G401 (cell line): ENCODE measurements around the gene BAZ2B. TPM values are rescaled to one million over a fixed set of nuclear protein-coding genes. Genes with fewer than 3 reads are reported as not detected.

Source experiments
- DNase-seq: peaks from one replicate; pipeline ENCODE4 v3.0.0-alpha.2; 2015; ENCODE audit warnings: low spot score
- in situ Hi-C: cut with HindIII; loops from 2 replicates; pipeline ENCODE4 v1.10.0; 2016; ENCODE audit warnings: low sequenced_read_pairs, mixed read lengths
- total RNA-seq: library from RNA; depleted of rRNA; stranded (reverse); fragments of >200 nt; shearing (Covaris generic); gene quantifications from 2 replicates; pipeline ENCODE4 v1.2.3, GENCODE V29; 2014

BAZ2B gene
- total RNA-seq, 1 experiment from 2014 or later: 28.8 TPM

DNA sequence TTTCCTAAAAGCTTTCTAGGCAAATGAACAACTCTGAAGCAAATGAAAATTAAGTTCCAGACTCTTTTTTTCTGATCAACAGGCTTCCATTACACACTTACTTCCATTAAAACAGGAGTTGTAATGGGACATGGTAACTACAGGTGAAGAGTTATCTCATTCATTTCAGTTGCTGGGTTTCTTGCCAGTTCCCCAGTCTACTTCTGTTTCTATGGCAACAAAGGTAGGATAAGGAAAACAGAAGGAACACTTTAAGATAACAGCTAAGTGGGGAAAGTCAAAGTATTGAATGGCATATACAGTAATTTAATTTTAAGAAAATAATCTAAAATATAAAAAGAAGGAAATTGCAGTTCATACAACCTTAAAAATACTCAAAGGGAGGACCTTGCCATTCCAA lies 25.1 kb downstream of the BAZ2B start:
- in situ Hi-C loops: no loop called here
- no peak for DNase-seq

DNA sequence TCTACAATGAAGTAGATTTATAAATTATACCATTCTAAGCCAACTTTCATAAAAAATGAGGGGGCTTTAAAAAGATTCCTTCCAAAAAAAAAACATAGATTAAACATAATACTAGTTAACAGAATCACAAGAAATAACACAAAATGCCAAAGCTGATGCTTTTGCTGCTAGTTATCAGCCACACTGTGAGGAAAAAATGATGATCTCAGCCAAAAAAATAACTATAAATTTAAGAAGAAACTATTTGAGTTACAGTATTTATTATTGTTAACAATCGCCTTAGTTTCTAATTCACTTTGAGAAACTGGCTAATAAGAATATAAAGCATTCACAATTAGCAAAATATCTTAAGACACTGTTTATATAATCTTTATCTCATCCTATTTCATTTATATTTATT lies 27.1 kb downstream of the BAZ2B start:
- DNase-seq: no peak
- in situ Hi-C loops: no loop called here

DNA sequence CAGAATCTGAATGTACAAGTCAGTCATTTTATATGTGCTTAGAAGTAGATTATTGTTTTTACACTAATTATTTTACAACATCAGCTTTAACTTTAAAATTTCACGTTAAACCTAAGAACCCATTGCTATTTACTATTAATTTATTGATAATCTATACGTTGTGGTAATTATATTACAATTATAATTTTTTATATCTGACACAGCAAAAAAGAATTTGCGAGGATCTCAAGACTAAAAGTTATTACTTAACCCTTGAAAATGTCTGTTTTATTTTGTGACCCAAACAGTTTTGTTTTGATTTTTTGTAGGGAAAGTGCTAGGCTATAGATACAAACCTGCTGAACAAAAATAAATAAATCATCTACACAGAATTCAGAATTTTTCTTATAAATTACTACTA lies 30.3 kb downstream of the BAZ2B start:
- in situ Hi-C loops: no loop called here

DNA sequence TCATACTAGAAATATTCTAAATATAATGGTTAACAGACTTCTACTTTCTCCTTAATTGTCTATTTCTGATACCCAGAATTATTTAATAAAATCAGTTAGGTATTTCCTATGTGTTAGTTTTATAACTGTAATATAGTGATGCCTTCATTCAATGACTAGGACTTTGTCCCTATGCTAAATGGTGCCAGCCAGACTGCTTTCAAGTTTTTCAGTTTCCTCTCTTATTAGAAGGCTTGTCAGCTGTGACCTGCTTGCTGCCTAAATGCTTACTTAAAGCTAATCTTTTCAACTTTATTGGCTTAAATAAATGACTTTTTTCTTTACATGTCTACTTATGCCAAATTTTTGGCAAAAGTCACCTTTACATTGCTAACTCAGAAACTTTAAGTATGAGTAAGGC lies 30.7 kb downstream of the BAZ2B start:
- DNase-seq: no peak
- in situ Hi-C loops: no loop called here

More for the DNA sequence above, 30.3 kb downstream of the BAZ2B start:
- no peak for DNase-seq

DNA sequence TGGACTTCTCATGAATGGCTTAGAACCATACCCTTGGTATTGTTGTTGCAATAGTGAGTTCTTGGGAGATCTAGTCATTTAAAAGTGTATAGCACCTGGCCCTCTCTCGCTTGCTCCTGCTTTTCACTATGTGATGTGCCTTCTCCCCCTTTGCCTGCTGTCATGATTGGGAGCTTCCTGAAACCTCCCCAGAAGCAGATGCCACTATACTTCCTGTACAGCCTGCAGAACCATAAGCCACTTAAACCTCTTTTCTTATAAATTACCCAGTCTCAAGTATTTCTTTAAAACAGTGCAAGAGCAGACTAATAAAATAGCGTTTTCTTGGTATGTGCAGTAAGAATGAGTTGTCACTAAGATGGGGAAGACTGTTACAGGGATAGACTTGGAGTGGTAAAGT lies 31.6 kb downstream of the BAZ2B start:
- no peak for DNase-seq
- in situ Hi-C loops: no loop called here

DNA sequence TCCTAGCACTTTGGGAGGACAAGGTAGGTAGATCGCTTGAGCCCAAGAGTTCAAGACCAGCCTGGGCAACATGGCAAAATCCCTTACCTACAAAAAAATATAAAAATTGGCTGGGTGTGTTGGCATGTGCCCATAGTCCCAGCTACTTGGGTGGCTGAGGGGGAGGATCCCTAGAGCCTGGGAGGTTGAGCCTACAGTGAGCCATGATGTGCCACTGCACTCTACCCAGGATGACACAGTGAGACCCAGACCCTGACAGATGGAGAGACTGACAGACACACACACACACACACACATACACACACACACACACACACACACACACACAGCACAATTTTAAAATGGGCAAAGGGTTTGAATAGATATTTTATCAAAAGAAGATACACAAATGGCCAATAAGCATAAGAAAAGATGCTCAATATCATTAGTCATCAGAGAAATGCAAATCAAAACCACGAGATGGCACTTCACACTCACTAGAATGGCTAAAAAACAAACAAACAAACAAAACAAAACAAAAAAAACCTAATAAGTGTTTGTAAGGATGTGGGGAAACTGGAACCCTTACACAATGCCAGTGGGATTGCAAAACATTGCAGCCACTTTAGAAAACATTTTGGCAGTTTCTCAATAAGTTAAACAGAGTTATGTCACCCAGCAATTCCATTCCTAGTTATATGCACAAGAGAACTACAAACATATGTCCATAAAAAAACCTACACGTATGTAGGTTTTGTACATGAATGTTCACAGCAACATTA lies 42.3 kb downstream of the BAZ2B start:
- in situ Hi-C loops: no loop called here

DNA sequence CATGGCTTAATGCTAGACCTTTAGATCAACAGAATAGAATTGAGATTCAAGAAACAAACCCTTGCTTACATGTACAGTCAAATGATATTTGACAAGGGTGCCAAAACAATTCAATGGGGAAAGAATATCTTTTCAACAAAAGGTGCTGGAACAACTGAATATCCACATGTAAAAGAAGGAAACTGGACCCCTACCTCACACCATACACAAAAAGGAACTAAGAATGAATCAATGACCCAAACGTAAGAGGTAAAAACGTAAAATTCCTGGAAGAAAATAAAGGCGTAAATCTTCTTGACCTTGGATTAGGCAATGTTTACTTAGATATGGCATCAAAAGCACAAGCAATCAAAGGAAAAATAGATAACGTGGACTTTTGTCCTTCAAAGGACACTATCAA lies 43.1 kb downstream of the BAZ2B start:
- DNase-seq: no peak
- in situ Hi-C loops: no loop called here

More for the DNA sequence above, 42.3 kb downstream of the BAZ2B start:
- DNase-seq: no peak

DNA sequence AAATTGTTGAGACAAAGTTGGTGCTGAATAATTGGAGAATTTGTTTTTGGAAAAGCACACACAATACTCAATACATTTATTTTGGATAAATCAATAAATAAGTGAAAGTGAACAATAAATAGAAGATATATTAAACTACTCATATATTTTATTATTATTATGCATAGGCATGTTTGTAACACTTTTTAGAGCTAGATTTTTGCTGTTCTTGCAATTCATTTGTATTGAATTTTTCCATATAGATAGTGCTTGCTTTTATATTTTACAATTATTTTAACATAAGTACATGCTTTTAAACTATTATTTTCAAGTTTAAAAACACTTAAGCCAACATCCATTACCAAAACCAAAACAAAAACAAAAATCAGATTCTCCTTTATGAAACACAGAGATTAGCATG lies 43.9 kb downstream of the BAZ2B start:
- in situ Hi-C loops: no loop called here
- no peak for DNase-seq

DNA sequence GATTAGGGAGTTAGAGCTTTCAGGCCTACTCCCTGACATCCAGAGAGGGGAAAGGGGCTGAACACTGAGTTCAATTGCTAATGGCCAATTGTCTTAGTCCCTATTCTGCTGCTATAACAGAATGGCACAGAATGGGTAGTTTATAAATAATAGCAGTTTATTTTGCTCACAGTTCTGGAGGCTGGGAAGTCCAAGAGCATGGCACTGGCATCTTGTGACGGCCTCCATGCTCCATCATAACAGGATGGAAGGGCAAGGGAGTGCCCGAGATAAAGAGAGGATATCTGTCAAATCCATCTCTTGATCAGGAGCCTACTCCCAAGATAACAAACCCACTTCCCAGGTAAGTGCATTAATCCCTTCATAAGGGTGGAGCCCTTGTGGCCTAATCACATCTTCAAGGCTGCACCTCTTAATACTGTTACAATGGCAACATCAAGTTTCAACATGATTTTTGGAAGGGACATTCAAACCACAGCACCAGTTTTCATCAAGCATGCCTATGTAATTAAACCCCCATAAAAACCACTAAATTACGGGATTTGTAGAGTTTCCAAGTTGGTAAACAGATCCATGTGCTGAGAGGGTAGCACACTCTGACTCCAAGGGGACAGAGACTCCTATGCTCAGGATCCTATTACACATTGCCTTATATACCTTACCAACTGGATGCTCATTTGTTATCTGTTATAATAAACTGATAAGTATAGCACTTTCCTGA lies 44.6 kb downstream of the BAZ2B start:
- no peak for DNase-seq
- in situ Hi-C loops: no loop called here

DNA sequence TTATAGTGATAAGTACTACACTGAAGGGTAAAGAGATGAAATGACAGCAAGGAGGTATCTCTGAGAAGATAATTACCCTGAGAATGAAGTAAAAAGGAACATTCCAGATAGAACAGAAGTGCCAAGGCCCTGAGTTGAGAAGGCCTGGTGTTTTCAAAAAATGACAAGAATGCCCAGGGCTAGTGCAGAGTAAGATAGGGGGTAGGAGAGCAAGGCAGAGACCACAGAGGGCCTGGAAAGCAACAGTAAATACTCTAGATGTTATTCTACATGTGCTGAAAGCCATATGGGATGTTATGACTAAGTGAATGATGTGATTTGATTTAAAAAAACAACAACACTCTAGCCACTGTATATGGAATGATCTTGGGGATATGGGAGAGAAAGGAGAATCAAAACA lies 52.3 kb downstream of the BAZ2B start:
- in situ Hi-C loops: no loop called here
- no peak for DNase-seq

DNA sequence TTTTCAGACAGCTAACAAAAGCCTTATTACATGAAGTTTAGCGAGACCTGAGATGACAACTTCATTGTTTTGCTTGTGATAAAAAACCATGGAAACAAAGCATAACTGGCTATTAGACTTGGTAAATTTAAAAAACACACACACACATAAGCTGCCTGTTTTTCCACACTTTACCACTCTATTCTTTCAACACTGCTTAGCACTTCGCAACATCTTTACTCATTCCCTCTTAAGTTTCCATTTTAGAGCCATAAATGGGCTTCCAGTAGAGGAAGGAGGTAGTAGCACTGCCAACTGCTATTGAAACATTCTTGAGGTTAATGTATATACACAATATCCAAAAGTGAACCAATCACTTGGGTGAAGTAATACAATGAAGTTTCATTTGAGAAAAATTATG lies 54.1 kb downstream of the BAZ2B start:
- in situ Hi-C loops: no loop called here
- DNase-seq: no peak

DNA sequence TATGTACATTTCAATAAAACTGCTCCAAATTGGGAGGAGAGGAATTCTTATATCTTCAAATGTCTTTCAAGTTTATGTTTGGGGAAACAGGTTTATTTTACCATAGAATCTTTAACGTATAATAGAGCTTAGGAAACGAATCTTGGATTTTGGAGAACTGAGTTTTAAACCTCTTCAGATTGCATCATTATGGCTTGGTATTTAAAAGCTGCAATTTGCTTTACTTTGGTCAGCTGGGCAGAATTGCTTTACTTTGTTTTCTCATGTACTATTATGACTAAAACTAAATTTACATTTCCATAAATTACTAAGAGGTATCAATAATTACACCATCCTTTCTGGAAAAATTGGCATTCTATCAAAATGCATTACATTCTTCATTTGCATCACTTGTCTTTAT lies 54.6 kb downstream of the BAZ2B start:
- in situ Hi-C loops: no loop called here
- no peak for DNase-seq

DNA sequence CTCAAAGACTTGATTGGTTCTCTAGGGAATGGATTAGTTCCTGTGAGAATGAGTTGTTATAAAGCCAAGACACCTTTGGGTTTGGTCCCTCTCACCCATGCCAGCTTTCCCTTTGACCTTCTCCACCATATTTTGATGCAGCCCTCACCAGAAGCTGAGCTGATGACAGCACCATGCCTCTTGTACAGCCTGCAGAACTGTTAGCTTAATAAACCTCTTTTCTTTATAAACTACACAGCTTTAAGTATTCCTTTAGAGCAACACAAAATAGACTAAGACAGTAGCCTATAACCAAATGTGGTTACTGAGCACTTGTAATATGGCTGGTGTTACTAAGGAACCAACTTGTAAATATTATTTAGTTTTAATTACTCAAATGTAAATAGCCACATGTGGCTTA lies 55.1 kb downstream of the BAZ2B start:
- no peak for DNase-seq
- in situ Hi-C loops: no loop called here

DNA sequence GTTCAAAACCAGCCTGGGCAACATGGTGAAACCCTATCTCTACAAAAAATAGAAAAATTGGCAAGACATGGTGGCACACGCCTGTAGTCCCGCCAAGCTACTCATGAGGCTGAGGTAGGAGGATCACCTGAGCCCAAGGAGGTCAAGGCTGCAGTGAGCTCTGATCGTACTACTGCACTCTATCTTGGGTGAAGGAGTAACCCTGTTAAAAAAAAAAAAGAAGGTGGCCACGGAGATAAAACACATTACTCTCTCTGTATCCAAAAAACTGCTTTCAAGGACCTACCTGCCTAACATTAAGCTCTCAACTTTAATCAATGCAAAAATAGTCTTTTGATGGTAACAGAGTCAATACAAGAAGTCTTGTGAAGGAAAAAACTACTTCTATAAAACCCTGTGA lies 57.3 kb downstream of the BAZ2B start:
- DNase-seq: no peak
- in situ Hi-C loops: no loop called here

DNA sequence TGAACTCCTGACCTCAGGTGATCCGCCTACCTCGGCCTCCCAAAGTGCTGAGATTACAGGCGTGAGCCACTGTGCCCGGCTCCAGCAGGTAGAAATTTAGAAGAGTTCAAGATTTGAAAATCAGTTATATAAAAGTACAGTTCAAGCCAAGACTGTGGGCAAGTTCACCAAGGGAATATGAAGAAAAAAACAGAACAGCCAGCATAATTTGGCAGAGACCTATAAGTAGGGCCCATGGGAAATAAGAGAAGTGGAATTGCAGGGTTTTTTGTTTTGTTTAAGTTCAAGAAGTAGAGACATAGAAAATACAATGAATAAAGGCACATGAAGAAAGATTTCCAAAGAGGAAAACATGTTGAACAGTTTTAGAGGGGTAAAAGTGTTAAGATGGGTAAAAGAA lies 57.9 kb downstream of the BAZ2B start:
- in situ Hi-C loops: no loop called here
- DNase-seq: no peak

DNA sequence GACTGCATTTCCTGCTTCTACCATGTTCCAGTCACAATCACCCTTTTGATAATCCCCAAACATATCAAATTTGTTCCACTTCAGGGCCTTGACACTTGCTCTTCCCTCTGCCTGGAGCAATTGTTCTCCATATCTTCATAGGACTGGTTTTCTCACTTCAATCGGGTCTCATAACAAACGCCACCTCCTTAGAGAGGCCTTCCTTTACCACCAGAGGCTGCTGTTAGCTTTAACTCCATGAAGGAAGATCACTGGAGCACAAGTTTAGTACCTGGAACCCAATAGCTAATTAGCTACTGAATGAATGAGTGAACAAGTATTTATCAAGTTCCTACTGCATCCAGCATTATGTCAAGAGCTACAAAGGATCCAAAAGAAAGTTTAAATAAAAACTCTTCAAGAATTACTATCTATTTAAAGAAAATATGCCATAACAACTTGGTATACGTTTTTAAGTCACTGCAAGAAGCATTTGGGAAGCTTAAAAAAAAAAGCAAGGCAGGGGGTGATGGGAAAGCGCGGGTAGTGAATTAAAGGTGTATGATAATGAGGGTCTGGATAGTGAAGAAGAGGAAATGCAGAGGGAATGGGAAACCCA lies 58.8 kb downstream of the BAZ2B start:
- DNase-seq: peak; percentile 26
- in situ Hi-C loops: no loop called here

DNA sequence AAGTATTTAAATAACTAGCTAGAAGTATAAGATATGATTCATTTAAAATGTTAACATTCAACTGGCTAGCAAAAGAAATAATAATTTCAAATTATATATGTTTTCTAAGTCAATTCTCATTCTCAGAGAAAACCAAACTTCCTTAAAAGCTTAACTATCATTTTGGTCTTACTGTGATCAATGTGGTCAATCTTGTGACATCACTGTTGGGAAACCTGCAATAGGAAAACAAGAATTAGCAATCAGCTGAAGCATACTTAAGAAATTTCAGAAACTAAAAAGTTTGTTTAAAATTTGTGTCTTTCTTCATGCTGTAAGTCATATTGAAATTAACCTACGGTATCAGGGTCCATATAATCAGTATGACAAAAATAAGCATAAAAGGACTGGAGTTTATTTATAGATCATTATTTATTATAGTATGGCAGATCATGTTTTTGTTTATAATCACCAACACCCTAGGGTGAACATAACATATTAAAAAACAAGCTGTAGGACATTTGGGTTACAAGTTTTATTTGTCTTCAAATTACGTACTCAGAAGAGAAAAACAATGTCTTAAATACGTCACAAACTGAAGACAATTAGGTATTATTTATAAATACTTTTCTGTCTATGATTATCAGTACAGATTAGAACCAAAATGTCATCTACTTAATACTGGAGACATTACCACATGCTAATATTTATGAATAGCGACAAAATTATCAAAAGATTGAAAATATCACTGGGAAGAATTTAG lies 60.5 kb downstream of the BAZ2B start:
- in situ Hi-C loops: no loop called here
- DNase-seq: no peak

DNA sequence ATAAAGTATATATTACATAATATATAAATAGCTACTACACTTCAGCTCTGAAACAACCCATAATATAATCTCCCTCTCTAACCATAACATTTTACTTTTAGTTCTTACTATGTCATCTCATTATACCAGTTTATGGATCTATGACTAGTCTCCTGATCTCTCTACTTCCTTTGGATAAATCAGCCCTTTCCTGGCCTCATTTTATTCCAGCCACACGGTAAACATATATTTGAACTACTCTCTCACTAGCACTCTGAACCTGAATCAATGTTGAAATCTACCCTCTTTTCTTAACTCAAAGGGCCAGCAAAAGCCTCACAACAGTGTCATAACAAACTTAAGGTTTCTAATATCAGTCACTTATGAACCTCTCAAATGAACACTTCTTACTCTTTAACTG lies 62.6 kb downstream of the BAZ2B start:
- DNase-seq: no peak
- in situ Hi-C loops: no loop called here

DNA sequence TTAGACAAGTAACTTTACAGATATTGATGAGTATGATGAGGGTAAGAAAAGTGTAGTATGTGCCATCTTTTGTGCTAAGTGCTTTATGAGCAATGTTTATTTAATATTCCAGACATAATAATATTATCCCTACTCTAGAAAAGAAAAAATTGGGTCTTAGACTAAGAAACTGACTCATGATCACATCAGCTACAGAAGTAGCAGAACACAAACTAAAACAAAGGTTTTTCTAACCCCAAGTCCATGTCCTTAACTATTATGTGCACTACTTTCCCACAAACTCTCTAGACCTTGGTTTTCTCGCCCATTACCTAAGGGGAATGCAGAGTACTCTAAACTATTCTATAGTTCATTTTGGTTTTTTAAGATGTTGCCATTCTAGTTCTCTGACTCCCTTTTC lies 64.5 kb downstream of the BAZ2B start:
- DNase-seq: no peak
- in situ Hi-C loops: no loop called here

DNA sequence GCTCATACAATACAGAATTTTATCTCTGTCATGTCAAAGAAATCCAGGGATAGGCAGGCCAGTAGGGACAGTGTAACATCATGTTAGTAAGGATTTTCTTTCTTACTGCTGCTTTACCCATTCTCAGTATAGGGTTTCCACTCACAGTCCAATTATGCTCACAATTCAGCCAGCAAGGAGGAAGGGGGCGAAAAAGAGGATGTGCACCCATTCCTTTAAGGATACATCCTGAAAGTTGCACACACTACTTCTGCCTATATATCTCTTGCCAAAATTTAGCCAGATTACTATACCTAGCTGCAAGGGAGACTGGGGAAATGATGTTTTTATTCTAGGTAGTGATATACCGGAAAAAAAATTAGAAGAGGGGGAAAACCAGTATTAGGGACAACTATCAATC lies 66.1 kb downstream of the BAZ2B start:
- DNase-seq: no peak
- in situ Hi-C loops: no loop called here
